GM18517 (cell line): ENCODE data around the gene RBKS.
"Not testable (repeated sequence)": the region's sequence is repeated elsewhere in the genome, so short reads cannot be mapped to it uniquely, and the experiment has no call there.

Source experiments
- ATAC-seq: cut with Tn5 transposase; IDR thresholded peaks from one replicate; pipeline ENCODE4 v1.9.1; 2021; ENCODE audit warnings: mild to moderate bottlenecking, moderate library complexity; ENCODE audit not compliant: unreplicated experiment

RBKS gene

DNA sequence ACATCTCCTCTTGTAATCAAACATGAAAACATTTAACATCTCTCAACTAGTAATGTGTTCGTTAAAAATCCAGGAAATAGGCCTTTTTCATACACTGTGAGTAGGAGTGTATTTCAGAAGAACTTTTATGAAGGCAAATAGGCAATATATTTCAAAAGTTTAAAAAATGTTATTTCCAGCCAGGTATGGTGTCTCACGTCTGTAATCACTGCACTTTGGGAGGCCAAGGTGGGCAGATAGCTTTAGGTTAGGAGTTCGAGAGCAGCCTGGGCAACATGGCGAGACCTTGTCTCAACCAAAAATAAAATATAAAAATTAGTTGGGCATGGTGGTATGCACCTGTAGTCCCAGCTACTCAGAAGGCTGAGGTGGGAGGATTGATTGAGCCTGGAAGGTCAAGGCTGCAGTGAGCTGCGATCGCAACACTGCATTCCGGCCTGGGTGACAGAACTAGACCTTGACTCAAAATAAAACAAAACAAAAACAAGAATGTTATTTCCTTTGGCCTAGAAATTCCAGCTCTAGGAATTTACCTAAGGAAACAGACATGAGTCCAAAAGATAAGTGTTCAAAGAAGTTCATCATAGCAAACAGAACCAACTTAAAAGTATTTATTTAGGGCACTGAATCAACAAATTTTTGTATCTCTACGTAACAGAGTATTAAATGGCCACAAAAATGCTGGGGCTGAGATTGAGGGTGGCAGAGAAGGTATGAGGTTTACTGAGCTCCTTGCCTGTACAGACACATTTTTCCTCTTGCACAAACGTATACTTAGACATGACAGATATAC, 14.9 kb downstream of the RBKS start:
- no peak for ATAC-seq

DNA sequence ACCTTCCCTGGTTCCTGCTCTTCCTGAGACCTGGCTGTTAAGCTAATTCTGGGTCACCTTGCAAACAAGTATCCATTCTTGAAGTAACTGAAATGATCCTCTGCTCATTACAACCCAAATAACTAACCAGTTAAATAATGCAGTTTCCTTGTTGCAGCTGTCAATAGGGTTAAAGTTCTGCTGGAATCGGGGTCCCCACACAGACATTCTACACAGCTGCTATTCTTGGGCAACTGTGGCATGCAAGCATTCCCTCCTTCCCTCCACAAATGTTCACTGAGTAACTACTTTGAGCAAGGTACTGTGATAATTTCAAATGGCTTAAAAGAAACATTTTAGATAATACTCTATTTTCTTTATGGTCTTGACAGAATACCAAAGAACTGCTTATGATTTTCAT, 17.1 kb downstream of the RBKS start:
- no peak for ATAC-seq

DNA sequence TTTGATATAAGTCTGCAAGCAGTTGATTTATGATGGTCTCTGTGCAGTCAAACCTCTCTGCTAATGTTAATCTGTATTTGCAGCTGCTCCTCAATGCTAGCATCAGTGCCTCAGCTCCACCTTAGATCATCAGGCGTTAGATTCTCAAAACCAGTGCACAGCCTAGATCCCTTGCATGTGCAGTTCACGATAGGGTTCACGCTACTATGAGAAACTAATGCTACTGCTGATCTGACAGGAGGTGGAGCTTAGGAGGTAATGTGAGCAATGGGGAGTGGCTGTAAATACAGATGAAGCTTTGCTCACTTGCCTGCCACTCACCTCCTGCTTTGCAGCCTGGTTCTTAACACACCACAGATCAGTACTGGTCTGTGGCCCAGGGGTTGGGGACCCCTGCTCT, 18.4 kb downstream of the RBKS start:
- ATAC-seq: no peak

DNA sequence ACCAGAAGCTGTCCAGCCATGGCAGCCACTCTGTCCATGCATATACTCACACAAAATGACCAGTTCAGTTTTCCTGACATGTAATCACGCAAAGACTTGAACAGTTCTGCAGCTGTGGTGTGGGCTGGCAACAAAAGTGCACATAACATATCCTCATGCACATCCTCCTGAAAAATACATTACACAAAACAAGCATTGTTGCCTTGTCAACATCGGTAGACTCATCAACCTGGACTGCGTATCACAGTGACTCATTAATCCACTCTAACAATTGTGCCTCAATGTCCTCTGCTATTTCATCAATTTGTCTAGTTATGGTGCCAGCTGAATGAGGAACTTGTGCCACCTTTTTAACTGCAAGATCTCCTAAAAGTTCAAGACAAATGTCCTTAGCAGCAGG, 19.5 kb downstream of the RBKS start:
- no peak for ATAC-seq

DNA sequence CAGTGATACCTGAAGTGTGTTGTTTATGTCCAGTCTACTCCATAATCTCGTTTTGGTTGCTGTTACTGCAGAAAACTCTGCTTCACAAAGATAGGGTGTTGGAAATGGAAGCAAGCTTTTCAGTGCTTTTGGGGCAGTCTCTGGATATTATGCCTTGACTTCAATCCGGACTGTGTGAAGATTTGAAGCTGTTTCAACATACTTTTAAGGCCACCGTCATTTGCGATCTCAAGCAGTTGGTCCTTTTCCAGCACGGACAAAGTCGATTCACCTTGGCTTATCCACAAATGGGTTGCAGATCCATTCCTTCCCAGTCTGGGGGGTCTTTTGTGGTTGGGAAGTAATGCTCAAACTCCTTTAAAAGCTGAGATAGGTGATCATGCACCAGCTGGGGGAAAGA, 20.4 kb downstream of the RBKS start:
- no peak for ATAC-seq

DNA sequence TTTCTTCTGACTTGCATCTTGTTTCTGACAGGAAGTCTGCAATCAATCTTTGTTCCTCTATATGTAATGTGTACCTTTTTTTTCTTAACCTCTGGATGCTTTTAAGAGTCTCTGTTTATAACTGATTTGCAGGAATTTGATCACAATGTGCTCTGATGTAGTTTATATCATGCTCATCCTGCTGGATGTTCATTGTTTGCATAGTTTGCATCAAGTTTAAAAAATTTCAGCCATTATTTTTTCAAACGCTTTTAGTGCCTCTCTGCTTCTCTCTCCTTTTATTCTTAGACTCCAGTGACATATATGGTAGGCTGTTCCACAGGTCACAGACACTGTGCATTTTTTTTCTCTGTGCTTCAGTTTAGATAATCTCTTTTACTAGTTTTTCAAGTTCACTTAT, 23.9 kb downstream of the RBKS start:
- ATAC-seq: no peak

DNA sequence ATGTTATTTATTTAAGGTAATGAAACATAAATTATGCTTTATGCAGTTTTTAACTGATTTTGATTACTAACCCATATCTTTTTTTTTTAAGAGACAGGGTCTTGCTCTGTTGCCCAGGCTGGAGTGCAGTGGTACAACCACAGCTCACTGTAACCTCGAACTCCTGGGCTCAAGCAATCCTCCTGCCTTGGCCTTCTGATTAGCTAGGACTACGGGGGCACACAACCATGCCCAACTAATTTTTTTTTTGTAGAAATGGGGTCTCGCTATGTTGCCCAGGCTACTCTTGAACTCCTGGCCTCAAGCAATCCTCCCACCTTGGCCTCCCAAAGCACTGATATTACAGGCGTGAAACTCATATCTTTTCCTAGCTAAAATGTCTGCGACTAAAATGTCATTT, 26.2 kb downstream of the RBKS start:
- not testable (repeated sequence) for ATAC-seq

DNA sequence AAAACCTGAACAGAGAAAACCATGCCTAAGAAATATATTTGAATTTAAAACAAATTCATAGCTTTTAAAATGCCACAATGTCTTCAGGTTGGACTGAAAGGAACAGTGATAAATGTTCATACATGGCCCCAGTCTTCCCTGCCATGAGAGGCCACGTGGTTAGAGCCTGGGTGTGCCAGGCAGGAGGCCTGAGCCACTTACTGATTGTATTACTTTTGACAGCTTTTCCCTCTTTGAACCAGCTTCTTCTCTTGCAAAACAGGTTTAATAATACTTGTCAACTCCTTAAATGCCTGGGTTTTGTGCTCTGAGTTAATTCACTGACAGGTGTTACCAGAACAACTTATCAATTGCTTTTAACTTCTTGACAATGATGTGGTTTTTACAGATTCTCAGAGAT, 27.0 kb downstream of the RBKS start:
- no peak for ATAC-seq

DNA sequence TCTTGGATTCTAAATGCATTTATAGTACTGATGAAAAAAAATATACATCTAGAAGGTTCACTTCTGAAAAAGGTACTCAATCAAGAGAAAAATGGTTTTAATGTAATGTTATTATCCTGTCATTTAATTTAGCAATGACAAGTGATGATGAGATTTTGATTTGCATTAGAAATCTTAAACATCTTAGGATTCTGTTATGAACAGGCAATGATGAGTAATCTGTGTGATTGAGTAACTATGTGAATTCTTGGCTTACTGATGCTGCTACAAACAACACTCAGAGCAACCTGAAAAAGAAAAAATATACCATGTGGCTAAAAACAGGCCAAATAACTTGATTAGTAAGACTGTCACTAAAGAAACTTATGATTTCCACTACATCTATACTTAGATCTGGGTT, 30.1 kb downstream of the RBKS start:
- ATAC-seq: no peak

DNA sequence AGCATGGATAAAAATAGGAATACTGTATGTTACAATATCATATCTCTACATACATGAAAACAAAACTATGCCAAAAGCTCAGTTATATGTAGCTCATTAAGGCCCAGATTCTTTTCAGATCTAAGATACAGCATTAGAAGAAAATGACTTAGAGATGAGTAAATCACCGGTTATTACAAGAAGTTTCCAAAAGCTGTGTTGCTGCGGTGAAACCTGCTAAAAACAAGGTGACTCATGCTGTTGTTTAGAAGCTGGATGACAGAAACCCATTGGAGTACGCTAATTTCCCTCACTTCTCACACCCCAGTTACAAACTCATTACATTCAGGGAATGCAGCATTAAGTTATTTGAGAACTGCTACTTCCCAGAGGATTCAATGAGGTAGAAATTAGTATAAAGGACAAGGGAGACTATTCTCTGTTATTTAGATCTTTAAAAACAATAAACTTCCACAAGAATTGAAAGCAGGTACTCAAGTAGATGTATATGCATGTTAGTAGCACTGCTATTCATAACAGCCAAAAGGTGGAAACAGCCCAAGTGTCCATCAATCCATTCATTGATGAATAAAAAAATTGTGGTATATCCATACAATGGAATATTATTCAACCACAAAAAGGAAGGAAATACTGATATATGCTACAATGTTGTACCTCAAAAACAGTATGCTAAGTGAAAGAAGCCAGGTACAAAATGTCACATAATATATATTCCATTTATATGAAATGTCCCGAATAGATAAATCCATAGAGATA, 32.6 kb downstream of the RBKS start:
- no peak for ATAC-seq

DNA sequence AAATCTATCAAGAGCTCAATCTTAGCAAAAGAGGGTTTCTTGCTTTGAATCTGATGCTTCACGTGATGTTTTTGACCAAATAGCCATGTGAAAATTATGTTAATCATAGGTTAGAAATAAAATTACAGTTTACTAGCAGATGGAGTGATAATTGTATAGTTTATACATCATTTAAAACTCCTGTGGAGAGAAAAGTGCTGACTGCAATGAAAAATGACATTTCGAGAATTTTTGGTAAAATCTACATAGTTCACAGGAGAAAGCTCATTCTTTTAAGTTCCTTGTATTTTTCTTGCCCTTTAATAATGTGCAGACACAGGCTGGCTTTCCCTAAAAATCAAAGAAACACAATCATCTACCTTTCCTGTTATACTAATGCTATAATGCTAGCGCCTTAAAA, 33.2 kb downstream of the RBKS start:
- no peak for ATAC-seq

DNA sequence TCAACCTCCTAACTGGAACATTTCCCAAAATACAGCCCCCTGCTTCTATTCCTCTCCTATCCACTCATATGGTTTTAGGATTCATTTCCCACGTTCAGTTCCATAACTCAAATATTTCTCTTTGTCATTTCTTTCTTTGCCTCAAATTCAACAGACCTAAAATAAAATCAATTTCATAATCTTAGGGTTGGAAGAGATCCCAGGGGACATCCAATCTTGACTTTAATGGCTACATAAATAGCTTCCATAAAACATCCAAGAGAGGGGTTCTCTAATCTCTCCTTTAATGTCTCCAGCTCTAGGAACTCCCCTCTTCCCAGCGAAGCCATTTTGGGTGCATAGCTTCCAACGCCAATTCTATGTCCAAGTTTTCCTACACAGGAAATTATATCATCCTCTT, 33.8 kb downstream of the RBKS start:
- ATAC-seq: no peak

DNA sequence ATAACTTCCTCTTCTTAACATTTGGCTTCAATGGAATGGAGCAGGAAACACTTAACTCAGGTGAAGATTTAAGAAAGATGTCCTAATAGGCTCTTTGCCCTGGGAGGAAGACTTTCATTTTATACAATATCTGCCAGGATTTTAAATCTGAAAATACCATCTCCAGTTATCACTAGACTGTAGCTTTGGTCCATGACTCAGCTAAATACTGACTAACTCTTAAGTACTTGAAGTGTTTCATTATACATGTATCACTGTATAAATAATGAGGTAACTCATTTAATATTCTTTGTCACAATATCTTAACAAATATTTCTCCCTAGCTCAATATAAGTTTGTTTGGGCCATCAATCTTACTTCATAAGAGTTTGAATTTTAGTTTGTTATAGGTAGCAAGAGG, 34.7 kb downstream of the RBKS start:
- ATAC-seq: no peak

DNA sequence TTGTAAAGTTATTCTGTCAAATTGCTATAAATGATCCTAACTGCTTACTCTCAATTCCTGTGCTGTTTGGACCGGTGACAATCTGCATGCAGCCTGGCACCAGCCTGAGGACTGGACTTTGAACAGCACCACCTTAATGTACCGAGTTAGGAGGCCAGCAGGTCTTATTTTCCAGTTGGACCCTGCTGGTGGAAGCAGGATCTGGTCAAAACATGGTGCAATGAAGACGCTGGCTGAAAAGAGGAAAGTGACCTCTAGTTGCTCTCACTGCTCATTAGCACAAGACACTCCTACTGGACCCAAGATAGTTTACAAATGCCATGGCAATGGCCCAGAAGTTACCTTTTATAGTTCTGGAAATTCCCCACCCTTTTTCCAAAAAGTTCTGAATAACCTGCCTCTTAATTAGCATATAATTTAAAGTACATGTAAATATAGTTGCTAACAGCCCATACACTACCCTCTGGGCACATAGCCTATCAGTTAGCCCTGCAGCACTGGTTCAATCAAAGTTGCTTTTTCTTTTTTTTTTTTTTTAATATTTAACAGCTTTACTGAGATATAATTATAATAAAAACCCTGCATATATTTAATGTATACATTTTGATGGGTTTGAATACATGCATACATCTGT, 35.8 kb downstream of the RBKS start:
- ATAC-seq: no peak

DNA sequence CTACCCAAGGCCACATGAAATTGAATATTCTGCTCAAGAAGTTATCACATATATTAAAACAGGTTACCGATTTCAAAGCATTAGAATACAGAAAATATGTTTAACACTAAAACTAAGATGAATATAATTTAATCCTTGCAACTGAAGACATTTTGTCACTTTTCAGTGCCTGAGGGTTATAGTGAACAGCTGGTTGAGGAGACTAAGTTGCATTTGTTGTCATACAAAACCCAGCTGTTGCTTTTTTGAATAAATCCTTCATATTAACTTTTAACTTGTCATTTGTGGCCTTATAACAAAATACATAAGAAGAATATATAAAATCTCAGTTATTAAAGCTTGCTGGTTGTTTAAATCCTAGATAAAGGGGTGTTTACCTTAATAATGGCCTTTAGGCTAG, 37.5 kb downstream of the RBKS start:
- no peak for ATAC-seq

DNA sequence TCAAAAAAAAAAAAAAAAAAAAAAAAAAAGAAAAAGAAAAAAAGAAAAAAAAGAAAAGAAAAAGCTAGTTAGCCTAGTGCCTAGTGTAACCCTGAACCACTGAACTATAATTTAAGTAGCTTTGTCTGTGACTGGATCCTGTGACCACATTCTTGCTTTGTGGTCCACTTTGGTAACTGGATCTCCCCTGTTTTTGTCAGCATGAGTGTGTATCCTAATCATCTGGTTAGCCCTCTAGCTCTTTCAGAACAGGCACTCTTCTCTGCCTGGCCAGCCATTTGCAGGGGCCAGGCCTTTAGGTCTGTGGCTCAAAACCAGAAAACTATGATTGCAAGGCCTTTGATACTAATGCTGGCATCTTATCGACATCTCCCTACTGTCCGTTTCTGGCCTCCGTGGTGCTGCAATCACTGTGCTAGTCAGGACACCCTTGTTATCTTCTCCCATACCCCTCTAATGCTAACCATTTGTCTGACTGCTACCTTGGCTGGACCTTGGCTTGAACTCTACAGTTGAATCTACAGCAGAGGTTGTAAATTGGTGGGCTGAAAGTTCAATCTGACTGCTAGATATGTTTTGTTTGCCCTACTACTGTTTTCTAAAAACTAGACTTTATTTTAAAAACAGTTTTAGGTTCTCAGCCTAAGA, 40.5 kb downstream of the RBKS start:
- ATAC-seq: no peak

DNA sequence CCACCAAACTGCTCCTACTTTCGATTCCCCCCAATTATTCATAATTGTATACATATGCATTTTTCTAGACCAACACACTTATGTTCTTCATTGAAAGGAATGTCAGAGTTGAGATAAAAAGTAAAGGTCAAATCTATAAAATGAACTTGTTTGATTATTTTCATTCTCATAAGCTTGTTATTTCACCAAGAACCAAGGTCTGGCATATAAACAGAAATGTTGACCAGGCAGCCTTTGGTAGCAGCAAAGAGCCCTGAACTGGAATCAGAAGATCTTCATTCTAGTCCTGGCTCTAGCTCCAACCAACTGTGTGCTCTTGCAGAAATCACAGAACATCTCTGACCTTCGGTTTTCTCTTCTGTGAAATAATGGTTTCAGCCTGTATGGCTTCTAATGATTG, 42.9 kb downstream of the RBKS start:
- ATAC-seq: no peak

DNA sequence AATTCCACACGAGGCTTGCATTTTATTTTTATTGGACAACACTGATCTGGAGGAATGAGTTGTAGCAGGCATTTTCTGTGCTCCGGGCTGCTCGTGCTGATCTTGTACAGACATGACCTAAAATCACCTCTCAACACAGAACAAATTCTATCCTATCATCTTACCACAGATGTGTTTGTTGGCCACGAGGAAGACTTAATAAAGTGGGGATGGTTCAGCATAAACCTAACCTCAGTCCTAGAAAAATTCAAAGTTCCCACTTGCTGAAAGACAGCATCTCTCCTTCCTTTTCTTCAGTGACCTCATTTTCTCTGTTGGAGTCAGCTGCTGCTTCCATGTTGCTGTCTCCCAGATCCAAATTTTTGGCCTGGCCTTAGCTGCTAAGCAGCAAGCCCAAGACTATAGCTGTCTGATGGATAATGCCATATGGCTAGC, 45.3 kb downstream of the RBKS start:
- no peak for ATAC-seq

DNA sequence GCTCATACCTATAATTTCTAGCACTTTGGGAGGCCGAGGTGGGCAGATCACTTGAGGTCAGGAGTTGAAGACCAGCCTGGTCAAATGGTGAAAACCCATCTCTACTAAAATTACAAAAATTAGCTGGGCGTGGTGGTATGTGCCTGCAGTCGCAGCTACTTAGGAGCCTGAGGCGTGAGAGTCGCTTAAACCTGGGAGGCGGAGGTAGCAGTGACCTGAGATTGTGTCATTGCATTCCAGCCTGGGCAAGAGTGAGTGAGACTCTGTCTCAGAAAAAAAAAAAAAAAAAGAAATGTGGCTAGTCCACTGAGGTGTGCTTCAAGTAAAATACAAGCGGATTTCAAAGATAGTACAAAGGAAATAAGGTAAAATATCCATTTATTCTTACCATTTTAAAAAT, 46.2 kb downstream of the RBKS start:
- ATAC-seq: no peak

DNA sequence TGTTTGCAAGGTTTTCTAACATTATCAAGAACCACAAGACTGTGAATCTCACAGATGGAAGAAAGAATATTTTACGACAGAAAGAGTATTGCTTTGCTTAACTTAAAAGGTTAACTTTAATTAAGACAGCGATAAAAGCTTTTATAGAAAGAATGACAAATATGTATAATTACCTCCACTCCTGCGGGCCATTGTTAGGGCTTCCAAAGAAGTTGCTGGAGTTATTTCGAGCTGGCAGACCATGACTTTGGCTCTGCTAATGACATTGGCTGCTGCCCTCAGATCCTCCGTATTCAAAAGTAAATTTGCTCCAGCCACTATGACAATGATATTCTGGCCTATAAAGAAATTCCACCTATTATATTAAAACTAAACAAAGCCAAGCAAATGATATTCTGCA, 47.3 kb downstream of the RBKS start:
- no peak for ATAC-seq

DNA sequence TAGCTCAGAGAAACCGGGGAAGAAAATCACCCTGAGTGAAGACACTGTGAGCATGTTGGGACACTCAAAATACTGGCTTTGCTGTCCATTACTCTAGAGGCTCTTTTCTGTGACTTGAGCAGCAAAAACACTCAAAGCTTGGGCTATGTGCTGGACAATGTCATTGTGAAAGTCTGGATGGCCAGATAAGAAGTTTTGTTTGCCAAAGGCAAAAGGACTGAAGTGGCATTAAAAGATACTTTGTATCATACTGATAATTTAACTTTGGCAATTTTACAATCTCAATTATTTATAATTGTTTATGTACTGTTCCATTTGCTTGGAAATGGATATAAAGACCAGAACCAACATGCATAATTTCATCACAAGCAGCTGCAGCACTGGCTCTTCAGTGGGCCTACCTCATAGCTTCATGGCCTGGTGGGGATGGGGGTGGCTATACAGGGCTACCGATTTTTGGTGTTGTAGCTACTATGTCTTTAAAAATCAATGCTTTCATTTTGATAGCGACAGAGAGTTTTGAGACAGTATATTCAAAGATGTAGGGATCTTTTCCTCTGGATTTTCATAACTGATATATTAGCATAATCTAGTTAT, 51.1 kb downstream of the RBKS start:
- no peak for ATAC-seq
